Measurements from ENCODE around the gene SLX9. TPM values are rescaled to one million over a fixed set of nuclear protein-coding genes. Genes with fewer than 3 reads are reported as not detected.

SLX9 gene
- total RNA-seq, 1 experiment from 2014 or later = 74.3 TPM

- H4K91ac ChIP-seq (ENCODE audit: insufficient read length, low read depth, low read length) = no peak overlapping the region
- no CpG with 5 or more reads among the region's 12 CpGs for WGBS (ENCODE audit: extremely low coverage, insufficient read length, low lambda C conversion rate)
- Mint-ChIP-seq H3K9me3 (peaks cover 0 to under 1% of the 10 kb centered on the region in 2 experiments; a peak in 1 of 5 replicates), H3K4me1 (peaks cover 32 to 38% of the 10 kb centered on the region in 2 experiments), H3K27ac (peak overlapping the region in 1 of 3 experiments; percentile 14; a peak in 1 of 7 replicates), H3K27me3 (ENCODE audit: low read depth) (peaks cover 44% of the 10 kb centered on the region), H3K4me3 (no peak overlapping the region), H3K36me3 (ENCODE audit: insufficient read depth in 1 of 3, low read depth in 3 of 3) (peaks cover 0 to 4% (median 0%) of the 10 kb centered on the region in 3 experiments; a peak in 2 of 7 replicates)
- no peak overlapping the region for H3K4me2 ChIP-seq (ENCODE audit: insufficient read depth, insufficient read length, low read length)
- no peak overlapping the region for H3K14ac ChIP-seq (ENCODE audit: insufficient read depth, low read length)
- H3K27ac ChIP-seq (ENCODE audit: insufficient read length, low read depth, low read length) = no peak overlapping the region
- H3T11ph ChIP-seq (ENCODE audit: low read length) = no peak overlapping the region
- no peaks in the 10 kb centered on the region; the same call in 1 of the 2 replicates for H3K27me3 ChIP-seq (ENCODE audit: insufficient read depth, low read length)
- no peaks in the 10 kb centered on the region; the same call in 1 of the 2 replicates for H3K4me1 ChIP-seq (ENCODE audit: insufficient read depth, low read length)
- no peak overlapping the region for H3K56ac ChIP-seq (ENCODE audit: insufficient read length, low read depth, low read length)
- no peak overlapping the region for H2BK120ac ChIP-seq (ENCODE audit: low read depth, low read length, poor library complexity, severe bottlenecking)
- no peak overlapping the region for H4K5ac ChIP-seq (ENCODE audit: insufficient read length, low read depth, low read length)
- no peaks in the 10 kb centered on the region for H3K79me2 ChIP-seq (ENCODE audit: insufficient read depth, low read length)
- no peak overlapping the region for H3K23ac ChIP-seq (ENCODE audit: insufficient read length, low read depth, low read length)
- H2AK5ac ChIP-seq (ENCODE audit: insufficient read length, low read length) = no peak overlapping the region
- H2AFZ ChIP-seq (ENCODE audit: low read length) = no peak overlapping the region
- no peak overlapping the region for H2BK20ac ChIP-seq (ENCODE audit: low read depth, low read length, poor library complexity, severe bottlenecking)
- no peaks in the 10 kb centered on the region for H3K23me2 ChIP-seq (ENCODE audit: insufficient read length, low read depth, low read length, poor library complexity, severe bottlenecking)
- no peaks in the 10 kb centered on the region for H3K79me1 ChIP-seq (ENCODE audit: insufficient read depth, low read depth, low read length, poor library complexity, severe bottlenecking)
- no peak overlapping the region for H3K4ac ChIP-seq (ENCODE audit: low read depth, low read length)
- H3K18ac ChIP-seq (ENCODE audit: insufficient read length, low read depth, low read length) = no peak overlapping the region
- H2BK5ac ChIP-seq (ENCODE audit: insufficient read length, low read length) = no peak overlapping the region
- H2BK15ac ChIP-seq (ENCODE audit: low read depth, low read length) = no peak overlapping the region
- H3K9me3 ChIP-seq (ENCODE audit: control insufficient read depth, low read depth, low read length) = no peaks in the 10 kb centered on the region
- no peak overlapping the region for H4K8ac ChIP-seq (replicated peaks; ENCODE audit: insufficient read length, low read depth, low read length)
- DNase-seq = no peak
- H2BK12ac ChIP-seq (ENCODE audit: insufficient read length, low read depth, low read length) = no peak overlapping the region
- H4K20me1 ChIP-seq (ENCODE audit: control insufficient read depth, insufficient read depth, insufficient read length) = no peaks in the 10 kb centered on the region
- no peak overlapping the region for H3K9ac ChIP-seq (ENCODE audit: extremely low read depth, insufficient read length, low read length)
- no peak for TF ChIP-seq CTCF (conservative IDR thresholded peaks at IDR 0.05)
Observed at GRCh38 chr21:45010860-45011259, 71.0 kb downstream of the SLX9 start.
